COLO668 (cell line): ENCODE results near the gene CAPG.
A peak's percentile ranks its signal among the peaks of the same experiment; 100 is the strongest.

Experiments
- DNase-seq: peaks from one replicate; lab custom pipeline; 2025; ENCODE audit not compliant: unreplicated experiment; lab: John Stamatoyannopoulos, UW

Gene CAPG

GRCh38 chr2:85439025-85439472 is 28.9 kb upstream of the CAPG start:
- no peak for DNase-seq

GRCh38 chr2:85438201-85439024 is 28.2 kb upstream of the CAPG start:
- peak; percentile 58 for DNase-seq

GRCh38 chr2:85437488-85438200 is 27.5 kb upstream of the CAPG start:
- peak; percentile 90 for DNase-seq

- DNase-seq: peak; percentile 22
Measured at GRCh38 chr2:85436836-85437487, 26.8 kb upstream of the CAPG start.

- DNase-seq: peak; percentile 36
Measured at GRCh38 chr2:85435981-85436835, 26.0 kb upstream of the CAPG start.

GRCh38 chr2:85435220-85435958 is 25.2 kb upstream of the CAPG start:
- DNase-seq: no peak

GRCh38 chr2:85434696-85435095 is 24.5 kb upstream of the CAPG start:
- DNase-seq: no peak

- DNase-seq: peak; percentile 73
Measured at GRCh38 chr2:85433511-85434089, 23.4 kb upstream of the CAPG start.

- no peak for DNase-seq
Measured at GRCh38 chr2:85431570-85432205, 21.5 kb upstream of the CAPG start.

GRCh38 chr2:85430752-85431569 is 20.8 kb upstream of the CAPG start:
- DNase-seq: no peak

- no peak for DNase-seq
Measured at GRCh38 chr2:85429924-85430289, 19.7 kb upstream of the CAPG start.

GRCh38 chr2:85429213-85429923 is 19.2 kb upstream of the CAPG start:
- DNase-seq: no peak

- no peak for DNase-seq
Measured at GRCh38 chr2:85428343-85428881, 18.2 kb upstream of the CAPG start.

GRCh38 chr2:85427300-85427835 is 17.2 kb upstream of the CAPG start:
- DNase-seq: no peak

GRCh38 chr2:85425588-85425987 is 15.4 kb upstream of the CAPG start:
- DNase-seq: no peak

GRCh38 chr2:85423525-85423924 is 13.4 kb upstream of the CAPG start:
- no peak for DNase-seq

GRCh38 chr2:85422072-85422457 is 11.9 kb upstream of the CAPG start:
- no peak for DNase-seq
